SW 1271 (cell line): Measurements from ENCODE around the gene NDUFB6.
"Not testable (repeated sequence)": the region's sequence is repeated elsewhere in the genome, so short reads cannot be mapped to it uniquely, and the experiment has no call there.

ENCODE experiments used
- DNase-seq, 2 experiments: peaks; one replicate each; lab custom pipeline; 2025; lab: John Stamatoyannopoulos, UW

Gene NDUFB6

GRCh38 chr9:32572900-32573523, at the start of gene NDUFB6:
NDUFB6 (minus strand) TSS chr9:32573159; CDS start chr9:32573060, 99 bp downstream.
- peak; percentile 75 to 90 for DNase-seq

- no peak for DNase-seq
Observed at GRCh38 chr9:32618261-32618660, 45.3 kb upstream of the NDUFB6 start.

- no peak for DNase-seq
Observed at GRCh38 chr9:32606811-32607210, 33.9 kb upstream of the NDUFB6 start.

- DNase-seq = no peak
Observed at GRCh38 chr9:32603914-32604852, 31.2 kb upstream of the NDUFB6 start.

GRCh38 chr9:32599021-32599420, 26.1 kb upstream of the NDUFB6 start:
- not testable (repeated sequence) for DNase-seq

GRCh38 chr9:32596936-32597335, 24.0 kb upstream of the NDUFB6 start:
- no peak for DNase-seq

GRCh38 chr9:32596096-32596865, 23.3 kb upstream of the NDUFB6 start:
- DNase-seq = no peak

- no peak for DNase-seq
Observed at GRCh38 chr9:32590898-32591297, 17.9 kb upstream of the NDUFB6 start.

- DNase-seq = no peak
Observed at GRCh38 chr9:32590476-32590875, 17.5 kb upstream of the NDUFB6 start.

- peak in 1 of 2 experiments; percentile 16 for DNase-seq
Observed at GRCh38 chr9:32589083-32589723, 16.2 kb upstream of the NDUFB6 start.

- DNase-seq = no peak
Observed at GRCh38 chr9:32587901-32588300, 14.9 kb upstream of the NDUFB6 start.

- no peak for DNase-seq
Observed at GRCh38 chr9:32584784-32585183, 11.8 kb upstream of the NDUFB6 start.

GRCh38 chr9:32581512-32582143, 8.7 kb upstream of the NDUFB6 start:
- DNase-seq = peak in 1 of 2 experiments; percentile 39

GRCh38 chr9:32580631-32581300, 7.8 kb upstream of the NDUFB6 start:
- no peak for DNase-seq

GRCh38 chr9:32579706-32580331, 6.9 kb upstream of the NDUFB6 start:
- DNase-seq = peak in 1 of 2 experiments; percentile 11

GRCh38 chr9:32578976-32579375, 6.0 kb upstream of the NDUFB6 start:
- DNase-seq = no peak

GRCh38 chr9:32577316-32577715, 4.4 kb upstream of the NDUFB6 start:
- DNase-seq = no peak

- DNase-seq = no peak
Observed at GRCh38 chr9:32574858-32575257, 1.9 kb upstream of the NDUFB6 start.

GRCh38 chr9:32573821-32574220, 862 bp upstream of the NDUFB6 start:
- no peak for DNase-seq
